Muscle of back (tissue), 11 donors: Measurements from ENCODE around the gene GLIPR1L1. TPM values are rescaled to one million over a fixed set of nuclear protein-coding genes. Genes with fewer than 3 reads are reported as not detected.

ENCODE experiments used
- DNase-seq, 3 donors: peaks; one replicate each; pipeline versions ENCODE4 v3.0.0 to v3.0.0-alpha.2; 2013
- polyA plus RNA-seq, 10 donors: library from polyadenylated mRNA; unstranded; fragments of 120-200 nt; gene quantifications; one replicate each; pipeline ENCODE4 v1.2.1, GENCODE V29; 2013; ENCODE audit not compliant: insufficient read length in 10 of 10

Gene GLIPR1L1
- polyA plus RNA-seq, 10 donors = 0.20 to 0.71 (median 0.32) TPM; not detected in 4

- no peak for DNase-seq
Observed at GRCh38 chr12:75349946-75350345, 15.5 kb downstream of the GLIPR1L1 start.

DNA sequence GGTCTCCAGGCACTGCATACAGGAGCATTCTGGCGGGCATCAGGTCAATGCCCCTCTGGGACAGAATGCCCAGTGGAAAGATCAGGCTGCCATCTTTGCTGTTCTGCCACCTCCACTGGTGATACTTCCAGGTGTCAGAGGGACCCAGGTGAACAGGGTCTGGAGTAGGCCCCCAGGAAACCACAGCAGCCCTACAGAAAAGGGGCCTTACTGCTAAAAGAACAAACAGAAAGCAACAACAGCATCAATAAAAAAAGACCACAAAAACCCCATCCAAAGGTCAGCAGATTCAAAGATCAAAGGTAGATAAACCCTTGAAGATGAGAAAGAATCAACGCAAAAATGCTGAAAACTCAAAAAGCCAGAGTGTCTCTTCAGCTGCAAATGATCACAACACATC lies 15.9 kb downstream of the GLIPR1L1 start:
- no peak for DNase-seq

DNA sequence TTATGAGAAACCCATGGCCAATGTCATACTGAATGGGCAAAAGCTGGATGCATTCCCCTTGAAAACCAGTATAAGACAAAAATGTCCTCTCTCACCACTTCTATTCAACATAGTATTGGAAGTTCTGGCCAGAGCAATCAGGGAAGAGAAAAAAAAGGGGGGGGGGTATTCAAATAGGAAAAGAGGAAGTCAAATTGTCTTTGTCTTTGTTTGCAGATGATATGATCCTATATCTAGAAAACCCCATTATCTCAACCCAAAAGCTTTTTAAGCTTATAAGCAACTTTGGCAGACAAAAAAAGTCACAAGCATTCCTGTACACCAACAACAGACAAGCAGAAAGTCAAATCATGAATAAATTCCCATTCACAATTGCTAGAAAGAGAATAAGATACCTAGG lies 19.5 kb downstream of the GLIPR1L1 start:
- no peak for DNase-seq

DNA sequence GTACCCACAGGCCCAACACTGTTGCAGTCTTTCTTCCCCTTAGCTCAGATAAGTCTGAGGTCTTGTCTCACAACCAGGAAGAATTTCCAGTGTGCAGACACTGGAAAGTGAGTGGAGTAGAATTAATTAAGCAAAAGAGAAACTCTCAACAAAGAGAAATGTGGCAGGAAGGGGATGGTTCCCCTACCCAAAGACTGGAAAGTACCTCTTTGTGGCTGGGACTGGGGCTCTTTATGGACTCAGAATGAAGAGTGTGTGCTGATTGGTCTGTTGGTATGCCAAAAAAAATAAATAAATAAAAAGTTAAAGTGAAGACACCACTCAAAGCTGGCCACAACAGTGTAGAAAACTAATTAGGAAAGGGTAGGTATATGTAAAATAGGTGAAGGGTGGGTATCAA lies 26.4 kb downstream of the GLIPR1L1 start:
- no peak for DNase-seq

DNA sequence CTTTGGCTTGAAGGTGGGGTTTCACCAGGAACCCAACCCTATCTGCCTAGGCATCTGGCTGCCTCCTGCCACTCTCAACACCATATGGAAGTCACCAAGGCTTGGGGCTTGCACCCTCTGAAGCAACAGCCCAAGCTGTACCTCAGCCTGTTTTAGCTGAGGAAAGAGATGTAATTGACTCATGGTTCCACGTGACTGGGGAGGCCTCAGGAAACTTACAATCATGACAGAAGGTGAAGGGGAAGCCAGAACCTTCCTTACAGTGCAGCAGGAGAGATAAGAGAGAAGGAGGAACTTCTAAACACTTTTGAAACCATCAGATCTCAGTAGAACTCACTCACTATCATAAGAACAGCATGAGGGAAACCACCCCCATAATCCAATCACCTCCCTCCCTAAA lies 26.9 kb downstream of the GLIPR1L1 start:
- no peak for DNase-seq

DNA sequence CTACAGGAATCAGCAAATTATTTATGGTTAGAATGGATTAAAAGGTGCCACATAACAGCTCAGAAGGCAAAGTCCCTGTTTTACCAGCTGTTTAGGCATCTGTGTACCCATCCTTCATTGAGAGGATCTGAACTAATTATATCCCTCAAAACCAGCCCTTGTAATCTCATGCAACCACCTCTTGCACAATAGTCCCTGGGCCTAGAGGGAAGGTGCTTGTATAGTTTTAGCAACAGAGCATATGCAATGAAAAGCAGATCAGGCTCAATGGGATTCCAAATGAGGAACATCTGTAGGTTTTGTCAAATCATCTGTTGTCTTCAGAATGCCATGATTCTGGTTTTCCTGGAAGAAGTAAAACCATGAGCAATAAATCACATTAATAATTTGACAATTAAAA lies 30.4 kb downstream of the GLIPR1L1 start:
- no peak for DNase-seq

- no peak for DNase-seq
Observed at GRCh38 chr12:75366629-75367028, 32.2 kb downstream of the GLIPR1L1 start.

GRCh38 chr12:75374971-75375370 lies 40.5 kb downstream of the GLIPR1L1 start:
- no peak for DNase-seq

DNA sequence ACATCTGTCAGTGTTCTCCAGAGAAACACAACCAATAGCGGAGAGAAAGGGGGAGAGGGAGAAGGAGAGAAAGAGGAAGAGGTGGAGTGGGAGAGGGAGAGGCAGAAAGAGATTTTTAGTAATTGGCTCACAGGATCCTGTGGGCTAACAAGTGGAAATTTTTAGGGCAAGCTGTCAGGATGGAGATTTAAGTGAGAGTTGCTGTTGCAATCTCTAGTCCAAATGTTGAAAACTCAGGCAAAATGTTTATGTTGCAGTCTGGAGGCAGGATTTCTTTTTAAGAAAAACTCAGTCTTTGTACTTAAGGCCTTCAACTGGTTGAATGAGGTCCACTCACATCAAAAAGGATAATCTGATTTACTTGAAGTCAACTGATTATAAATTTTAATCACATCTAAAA lies 43.9 kb downstream of the GLIPR1L1 start:
- no peak for DNase-seq

- peak in 1 of 3 donors; percentile 26 for DNase-seq
Observed at GRCh38 chr12:75389061-75389460, 54.6 kb downstream of the GLIPR1L1 start.

DNA sequence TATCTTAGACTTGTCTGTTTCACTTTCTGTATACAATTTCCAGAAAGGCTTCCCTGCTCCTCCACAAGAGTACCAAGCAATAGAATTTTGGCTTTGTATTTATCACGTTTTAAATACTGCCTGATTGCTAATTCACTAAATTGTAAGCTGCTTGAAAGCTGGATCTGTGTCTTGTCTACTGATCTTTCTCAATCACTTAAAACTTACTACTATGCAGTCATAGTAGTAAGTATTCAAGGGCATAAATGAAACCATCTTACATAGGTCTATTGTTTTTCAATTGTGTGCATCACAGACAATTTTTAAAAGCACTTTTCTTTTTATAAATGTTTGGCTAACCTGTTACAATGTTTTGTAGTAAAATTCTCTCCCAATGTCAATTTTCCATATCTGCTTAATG lies 55.2 kb downstream of the GLIPR1L1 start:
- peak in 1 of 3 donors; percentile 4 for DNase-seq

DNA sequence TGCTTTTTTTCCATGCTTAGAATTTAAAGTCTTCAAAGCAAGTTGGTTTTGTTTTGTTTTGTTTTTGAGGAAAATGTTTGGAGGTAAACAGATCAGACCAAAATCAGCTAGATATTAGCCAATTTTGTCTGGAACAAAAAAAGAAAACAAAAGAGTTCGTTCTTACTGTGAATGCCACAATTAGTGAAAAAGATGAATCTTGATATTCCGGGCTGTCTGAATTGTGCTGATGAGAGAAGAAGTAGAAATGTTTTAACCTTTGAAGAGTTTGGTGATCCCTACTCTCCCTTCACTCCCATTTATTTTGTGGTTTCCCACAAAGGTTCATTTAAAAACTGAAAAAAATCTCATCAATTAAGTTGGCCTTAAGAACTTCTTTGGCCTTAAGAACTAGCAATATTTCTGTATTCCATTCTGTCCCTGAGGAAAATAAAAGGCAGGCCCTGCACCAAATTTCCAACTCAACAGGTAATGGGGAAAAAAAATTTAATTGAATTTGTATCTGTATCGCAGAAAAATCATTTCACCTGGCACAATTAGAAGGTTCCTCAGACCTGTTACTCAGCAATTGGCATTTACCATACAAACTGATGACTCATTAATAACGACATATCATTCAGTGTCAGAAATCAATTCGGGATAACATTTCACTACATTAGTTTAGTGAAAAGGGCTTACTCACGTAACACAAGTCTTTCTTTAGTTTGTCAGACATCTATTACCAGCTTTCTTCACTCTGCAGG lies 55.9 kb downstream of the GLIPR1L1 start:
- peak in 1 of 3 donors; percentile 2 for DNase-seq

DNA sequence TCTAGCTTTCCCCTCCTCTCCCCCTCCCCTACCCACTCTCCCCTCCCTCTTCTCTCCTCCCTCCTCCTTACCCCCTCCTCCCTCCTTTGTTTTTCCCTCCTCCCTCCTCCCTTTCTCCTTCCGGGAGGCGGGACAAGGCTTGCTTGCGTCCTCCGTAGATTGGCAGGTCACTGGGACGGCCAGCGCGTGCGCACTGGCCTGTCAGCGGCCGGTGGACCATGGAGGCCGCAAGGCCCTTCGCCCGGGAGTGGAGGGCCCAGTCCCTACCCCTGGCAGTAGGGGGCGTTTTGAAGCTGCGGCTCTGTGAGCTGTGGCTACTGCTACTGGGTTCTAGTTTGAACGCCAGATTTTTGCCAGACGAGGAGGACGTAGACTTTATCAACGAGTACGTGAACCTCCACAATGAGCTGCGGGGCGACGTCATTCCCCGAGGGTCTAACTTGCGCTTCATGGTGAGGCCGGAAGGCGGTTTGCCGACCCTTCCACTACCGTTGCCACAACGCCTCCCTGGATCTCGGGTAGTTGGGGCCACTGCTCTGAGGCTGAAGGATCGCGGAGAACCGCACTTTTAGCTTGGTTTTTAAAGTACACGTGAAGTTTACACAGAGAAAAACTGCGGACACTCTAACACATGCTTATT lies 56.5 kb downstream of the GLIPR1L1 start, which contains the start of gene GLIPR1L2:
TSS of gene GLIPR1L2 (plus strand) at position 191 of the 640 bp plus-strand sequence. CDS start at position 219, 28 bp downstream.
- peak; percentile 96 to 98 (median 97) for DNase-seq

- no peak for DNase-seq
Observed at GRCh38 chr12:75404231-75404630, 69.8 kb downstream of the GLIPR1L1 start.

GRCh38 chr12:75407683-75408082 lies 73.2 kb downstream of the GLIPR1L1 start:
- DNase-seq = no peak

- no peak for DNase-seq
Observed at GRCh38 chr12:75409830-75410229, 75.4 kb downstream of the GLIPR1L1 start.

DNA sequence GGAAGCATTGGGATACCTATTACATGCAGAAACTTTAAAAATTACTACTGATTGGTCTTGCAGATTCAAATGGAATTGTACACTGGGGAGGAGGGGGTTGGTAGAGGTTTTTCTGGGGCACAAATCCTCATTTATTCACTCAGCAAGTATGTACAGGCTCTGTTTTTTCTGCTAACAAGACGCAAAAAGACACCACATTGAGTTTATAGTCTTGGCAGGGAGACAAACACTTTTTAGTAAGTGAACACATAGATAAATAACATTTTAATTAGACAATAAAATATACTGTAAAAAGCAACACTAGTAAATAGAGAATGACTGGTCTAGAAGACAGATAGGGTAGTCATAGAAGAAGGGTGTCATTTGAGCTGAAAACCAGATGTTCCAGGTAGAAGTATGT lies 80.2 kb downstream of the GLIPR1L1 start:
- DNase-seq = peak in 1 of 3 donors; percentile 25

- DNase-seq = peak in 2 of 3 donors; percentile 18 to 61
Observed at GRCh38 chr12:75419841-75420240, 85.4 kb downstream of the GLIPR1L1 start.

Other genes starting within 250 kb of the GLIPR1L1 start
- gene KCNC2, start 124.8 kb upstream of the GLIPR1L1 start, polyA plus RNA-seq = under 1 TPM; 0.30 to 0.99 (median 0.49) TPM
- 1 to 10 TPM; 1.7 to 4.7 (median 2.3) TPM for gene CAPS2, start 4.3 kb upstream of the GLIPR1L1 start, polyA plus RNA-seq
- 1 to 10 TPM in 5 of 10 donors, under 1 TPM in 5; 0.23 to 2.0 (median 1.1) TPM for gene GLIPR1L2, start 56.4 kb downstream of the GLIPR1L1 start, polyA plus RNA-seq
- gene GLIPR1, start 146.1 kb downstream of the GLIPR1L1 start, polyA plus RNA-seq = 10 to 100 TPM in 8 of 10 donors, 1 to 10 TPM in 2; 9.4 to 16.9 (median 11.8) TPM
- 10 to 100 TPM; 48.4 to 60.3 (median 54.0) TPM for gene KRR1, start 176.9 kb downstream of the GLIPR1L1 start, polyA plus RNA-seq